Fibroblast of the aortic adventitia (primary cell): Measurements from ENCODE around the gene DVL1. TPM values are rescaled to one million over a fixed set of nuclear protein-coding genes. Genes with fewer than 3 reads are reported as not detected.

Experiments used
- DNase-seq: peaks from one replicate; pipeline ENCODE4 v3.0.0-alpha.2; 2010; ENCODE audit warnings: low read depth
- H3K4me3 ChIP-seq: 2 replicates; pipeline ENCODE4 v1.5.1; 2011; ENCODE audit warnings: low read depth, mild to moderate bottlenecking, control low read depth, low read length, moderate library complexity
- CTCF ChIP-seq: IDR thresholded peaks from 2 replicates; pipeline ENCODE4 v1.5.1; 2011; ENCODE audit warnings: mild to moderate bottlenecking, low read length, control low read depth, inconsistent platforms; ENCODE audit not compliant: insufficient read depth
- total RNA-seq: library from RNA; depleted of rRNA; stranded (reverse); fragments of >200 nt; gene quantifications from 2 replicates; pipeline ENCODE4 v1.2.3, GENCODE V29; 2012; ENCODE audit warnings: low replicate concordance

The DVL1 gene
- total RNA-seq, 1 donor = 89.0 TPM

GRCh38 chr1:1291548-1292441 is 57.4 kb downstream of the DVL1 start:
- TF ChIP-seq CTCF = peak; percentile 65
- peak; percentile 60 for DNase-seq
- H3K4me3 ChIP-seq = no peak overlapping the region

DNA sequence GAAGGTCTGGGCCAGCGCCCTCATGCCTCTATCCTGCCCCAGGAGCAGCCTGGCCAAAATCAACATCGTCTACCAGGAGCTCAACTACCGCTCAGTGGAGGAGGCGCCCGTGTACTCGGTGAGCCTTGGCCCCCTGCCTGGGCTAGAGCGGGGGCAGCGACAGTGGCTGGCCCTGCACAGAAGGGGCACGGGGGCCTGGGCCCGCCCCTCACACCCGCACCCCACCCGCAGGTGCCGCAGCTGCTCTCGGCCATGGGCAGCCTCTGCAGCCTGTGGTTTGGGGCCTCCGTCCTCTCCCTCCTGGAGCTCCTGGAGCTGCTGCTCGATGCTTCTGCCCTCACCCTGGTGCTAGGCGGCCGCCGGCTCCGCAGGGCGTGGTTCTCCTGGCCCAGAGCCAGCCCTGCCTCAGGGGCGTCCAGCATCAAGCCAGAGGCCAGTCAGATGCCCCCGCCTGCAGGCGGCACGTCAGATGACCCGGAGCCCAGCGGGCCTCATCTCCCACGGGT is 58.1 kb downstream of the DVL1 start:
- no peak overlapping the region for H3K4me3 ChIP-seq
- DNase-seq = peak; percentile 41
- TF ChIP-seq CTCF = no peak

- TF ChIP-seq CTCF = peak; percentile 79
- H3K4me3 ChIP-seq = no peak overlapping the region
- no peak for DNase-seq
These were observed 58.9 kb downstream of the DVL1 start for GRCh38 chr1:1290238-1290731.

DNA sequence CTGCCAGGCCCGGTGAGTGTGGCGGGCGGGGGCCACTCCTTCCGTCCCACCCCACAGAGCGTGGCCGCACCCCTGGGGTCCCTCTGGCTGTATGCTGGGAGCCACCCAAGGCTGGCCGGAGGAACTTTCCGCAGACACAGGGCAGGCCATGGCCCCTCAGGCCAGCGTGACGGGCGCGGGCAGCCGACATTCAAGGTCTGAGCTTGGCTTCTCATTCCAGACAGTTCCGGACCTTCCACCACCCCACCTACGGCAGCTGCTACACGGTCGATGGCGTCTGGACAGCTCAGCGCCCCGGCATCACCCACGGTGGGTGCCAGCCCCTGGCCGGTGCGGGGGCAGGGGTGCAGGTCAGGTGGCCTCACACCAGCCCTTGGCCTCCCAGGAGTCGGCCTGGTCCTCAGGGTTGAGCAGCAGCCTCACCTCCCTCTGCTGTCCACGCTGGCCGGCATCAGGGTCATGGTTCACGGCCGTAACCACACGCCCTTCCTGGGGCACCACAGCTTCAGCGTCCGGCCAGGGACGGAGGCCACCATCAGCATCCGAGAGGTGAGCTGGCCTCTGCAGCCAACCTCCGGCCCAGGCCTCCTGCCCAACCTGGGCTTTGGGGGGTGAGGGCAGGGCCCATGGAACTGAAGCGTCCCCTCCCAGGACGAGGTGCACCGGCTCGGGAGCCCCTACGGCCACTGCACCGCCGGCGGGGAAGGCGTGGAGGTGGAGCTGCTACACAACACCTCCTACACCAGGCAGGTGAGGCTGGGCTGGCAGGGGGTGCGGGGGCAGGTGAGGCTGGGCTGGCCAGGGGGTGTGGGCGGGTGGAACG is 61.7 kb downstream of the DVL1 start:
- TF ChIP-seq CTCF = no peak
- H3K4me3 ChIP-seq = no peak overlapping the region
- no peak for DNase-seq

DNA sequence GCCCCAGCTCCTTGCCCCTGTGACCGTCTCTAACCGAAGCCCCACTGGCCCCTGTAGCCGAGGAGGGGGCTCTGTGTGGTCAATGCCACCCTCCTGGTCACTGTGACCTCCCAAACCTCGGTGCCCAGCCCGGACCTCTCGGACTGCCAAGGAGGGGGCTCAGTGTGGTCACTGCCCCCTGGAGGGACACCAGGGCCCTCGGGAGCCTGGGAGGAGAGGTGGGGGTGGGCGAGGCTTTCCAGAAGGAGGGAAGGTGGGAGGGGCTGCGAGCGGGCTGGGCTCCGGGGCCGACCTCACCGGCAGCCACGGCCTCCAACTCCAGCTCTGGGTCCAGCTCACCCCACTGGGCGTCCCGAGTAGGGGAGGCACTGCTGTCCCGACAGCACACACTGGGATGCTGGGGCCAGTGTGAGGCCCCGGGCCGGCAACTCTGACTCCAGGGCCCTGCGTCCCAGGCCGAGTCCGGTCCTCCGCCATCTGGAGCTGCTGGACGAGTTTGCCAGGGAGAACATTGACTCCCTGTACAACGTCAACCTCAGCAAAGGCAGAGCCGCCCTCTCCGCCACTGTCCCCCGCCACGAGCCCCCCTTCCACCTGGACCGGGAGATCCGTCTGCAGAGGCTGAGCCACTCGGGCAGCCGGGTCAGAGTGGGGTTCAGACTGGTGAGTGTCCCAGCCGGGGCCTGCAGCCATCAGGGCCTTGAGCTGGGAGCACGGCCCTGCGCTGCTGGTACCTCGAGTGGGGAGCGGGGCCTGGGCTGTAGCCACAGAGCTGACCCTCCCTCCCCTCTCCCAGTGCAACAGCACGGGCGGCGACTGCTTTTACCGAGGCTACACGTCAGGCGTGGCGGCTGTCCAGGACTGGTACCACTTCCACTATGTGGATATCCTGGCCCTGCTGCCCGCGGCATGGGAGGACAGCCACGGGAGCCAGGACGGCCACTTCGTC is 62.6 kb downstream of the DVL1 start:
- no peak for DNase-seq
- no peak for TF ChIP-seq CTCF
- H3K4me3 ChIP-seq = no peak overlapping the region

DNA sequence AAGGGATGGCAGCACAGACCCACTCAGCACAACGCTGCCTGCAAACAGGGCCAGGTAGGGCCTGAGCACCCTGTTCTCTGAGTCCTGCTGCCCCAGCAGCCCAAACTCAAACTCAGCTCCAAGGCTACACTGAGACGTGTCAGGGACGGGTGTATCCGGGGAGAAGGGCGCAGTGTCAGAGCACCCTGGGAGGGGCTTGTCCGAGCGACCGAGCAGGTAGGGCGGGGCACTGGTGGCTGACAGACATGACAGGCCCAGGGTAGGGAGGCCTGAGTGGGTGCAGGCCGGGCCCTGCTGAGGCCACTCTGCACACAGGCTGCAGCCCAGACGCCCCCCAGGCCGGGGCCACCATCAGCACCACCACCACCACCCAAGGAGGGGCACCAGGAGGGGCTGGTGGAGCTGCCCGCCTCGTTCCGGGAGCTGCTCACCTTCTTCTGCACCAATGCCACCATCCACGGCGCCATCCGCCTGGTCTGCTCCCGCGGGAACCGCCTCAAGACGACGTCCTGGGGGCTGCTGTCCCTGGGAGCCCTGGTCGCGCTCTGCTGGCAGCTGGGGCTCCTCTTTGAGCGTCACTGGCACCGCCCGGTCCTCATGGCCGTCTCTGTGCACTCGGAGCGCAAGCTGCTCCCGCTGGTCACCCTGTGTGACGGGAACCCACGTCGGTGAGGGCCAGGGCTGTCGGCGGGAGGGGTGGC is 63.5 kb downstream of the DVL1 start:
- TF ChIP-seq CTCF = no peak
- DNase-seq = no peak

More for the DNA sequence above, 63.5 kb downstream of the DVL1 start:
- H3K4me3 ChIP-seq = no peak overlapping the region
